Measurements from ENCODE around the gene MX2. TPM values are rescaled to one million over a fixed set of nuclear protein-coding genes. Genes with fewer than 3 reads are reported as not detected.

The MX2 gene
- total and polyA plus RNA-seq, 10 of the 15 experiments (the other 5 are each of a cell fraction or from before 2014, with no cell fraction given) = 10.5 to 167 (median 46.1) TPM

DNA sequence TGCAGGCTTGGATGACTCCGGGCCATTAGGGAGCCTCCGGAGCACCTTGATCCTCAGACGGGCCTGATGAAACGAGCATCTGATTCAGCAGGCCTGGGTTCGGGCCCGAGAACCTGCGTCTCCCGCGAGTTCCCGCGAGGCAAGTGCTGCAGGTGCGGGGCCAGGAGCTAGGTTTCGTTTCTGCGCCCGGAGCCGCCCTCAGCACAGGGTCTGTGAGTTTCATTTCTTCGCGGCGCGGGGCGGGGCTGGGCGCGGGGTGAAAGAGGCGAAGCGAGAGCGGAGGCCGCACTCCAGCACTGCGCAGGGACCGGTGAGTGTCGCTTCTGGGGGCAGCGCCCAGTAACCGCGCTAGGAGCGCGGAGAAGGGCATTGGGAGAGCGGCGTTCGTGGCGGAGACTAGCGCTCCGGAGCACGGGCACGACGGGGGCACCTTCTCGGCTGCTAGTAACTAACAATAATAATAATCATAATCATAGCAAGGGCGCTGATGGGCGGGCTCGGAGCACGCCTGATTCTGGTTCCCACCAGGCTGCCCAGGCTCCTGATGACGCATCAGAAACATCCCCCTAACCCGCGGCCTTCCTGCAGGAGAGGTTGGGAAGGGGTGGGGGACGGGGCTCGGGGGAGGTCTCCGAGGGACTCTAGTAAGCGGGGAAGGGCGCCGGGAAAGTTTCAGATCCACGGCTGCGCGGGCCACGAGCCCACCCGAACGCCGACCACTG lies 64.3 kb downstream of the MX2 start, which contains the start of gene MX1 (continued):
- TF ChIP-seq RAD21 (IDR thresholded peaks at IDR 0.05; ENCODE audit: insufficient read depth, low read depth, low read length) (no peak), POU2F2 (IDR thresholded peaks at IDR 0.05; ENCODE audit: borderline replicate concordance, low read depth, low read length) (peak; percentile 87), LARP7 (IDR thresholded peaks at IDR 0.05) (no peak), SMARCA5 (IDR thresholded peaks at IDR 0.05) (no peak), TARDBP (IDR thresholded peaks at IDR 0.05; ENCODE audit: borderline replicate concordance) (0 out of 2 replicates have a peak, but pooled peaks have one; percentile 58), EED (IDR thresholded peaks at IDR 0.05; ENCODE audit: low read depth) (peak; percentile 29; the same call in 1 of the 2 replicates), ZBED1 (IDR thresholded peaks at IDR 0.05; ENCODE audit: borderline replicate concordance) (no peak), SMAD1 (IDR thresholded peaks at IDR 0.05; ENCODE audit: low read depth, partially characterized antibody) (peak; percentile 40), SPI1 (IDR thresholded peaks at IDR 0.05; ENCODE audit: borderline replicate concordance, insufficient read depth, low read depth, low read length) (no peak), NFXL1 (IDR thresholded peaks at IDR 0.05; ENCODE audit: borderline replicate concordance) (no peak), KAT2A (conservative IDR thresholded peaks at IDR 0.05; ENCODE audit: control insufficient read depth, low read depth, low read length) (no peak), TAF1 (IDR thresholded peaks at IDR 0.05; ENCODE audit: borderline replicate concordance, low read depth, low read length) (peak; percentile 100), EGR1 (IDR thresholded peaks at IDR 0.05; ENCODE audit: borderline replicate concordance in 1 of 2, low read depth in 2 of 2, low read length in 2 of 2) (no peak), CEBPB (IDR thresholded peaks at IDR 0.05; ENCODE audit: borderline replicate concordance in 1 of 2, low read depth in 2 of 2, low read length in 2 of 2) (no peak), STAT1 (conservative IDR thresholded peaks at IDR 0.05) (peak; percentile 100), ZSCAN29 (IDR thresholded peaks at IDR 0.05) (no peak), CHD1 (IDR thresholded peaks at IDR 0.05; ENCODE audit: low read depth, low read length) (peak; percentile 55; the same call in 1 of the 2 replicates), STAT3 (IDR thresholded peaks at IDR 0.05; ENCODE audit: low read depth, low read length) (no peak), ASH2L (IDR thresholded peaks at IDR 0.05; ENCODE audit: borderline replicate concordance, low read depth) (no peak)
- TF ChIP-seq, protein P1, sequence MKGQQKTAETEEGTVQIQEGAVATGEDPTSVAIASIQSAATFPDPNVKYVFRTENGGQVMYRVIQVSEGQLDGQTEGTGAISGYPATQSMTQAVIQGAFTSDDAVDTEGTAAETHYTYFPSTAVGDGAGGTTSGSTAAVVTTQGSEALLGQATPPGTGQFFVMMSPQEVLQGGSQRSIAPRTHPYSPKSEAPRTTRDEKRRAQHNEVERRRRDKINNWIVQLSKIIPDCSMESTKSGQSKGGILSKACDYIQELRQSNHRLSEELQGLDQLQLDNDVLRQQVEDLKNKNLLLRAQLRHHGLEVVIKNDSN (IDR thresholded peaks at IDR 0.05; ENCODE audit: borderline replicate concordance, extremely low read length, insufficient read depth, low read depth, low read length) = no peak
- TF ChIP-seq, protein P2, sequence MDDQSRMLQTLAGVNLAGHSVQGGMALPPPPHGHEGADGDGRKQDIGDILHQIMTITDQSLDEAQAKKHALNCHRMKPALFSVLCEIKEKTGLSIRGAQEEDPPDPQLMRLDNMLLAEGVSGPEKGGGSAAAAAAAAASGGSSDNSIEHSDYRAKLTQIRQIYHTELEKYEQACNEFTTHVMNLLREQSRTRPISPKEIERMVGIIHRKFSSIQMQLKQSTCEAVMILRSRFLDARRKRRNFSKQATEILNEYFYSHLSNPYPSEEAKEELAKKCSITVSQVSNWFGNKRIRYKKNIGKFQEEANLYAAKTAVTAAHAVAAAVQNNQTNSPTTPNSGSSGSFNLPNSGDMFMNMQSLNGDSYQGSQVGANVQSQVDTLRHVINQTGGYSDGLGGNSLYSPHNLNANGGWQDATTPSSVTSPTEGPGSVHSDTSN (IDR thresholded peaks at IDR 0.05; ENCODE audit: insufficient replicate concordance, low read depth, low read length) = no peak
- TF ChIP-seq, protein P3, sequence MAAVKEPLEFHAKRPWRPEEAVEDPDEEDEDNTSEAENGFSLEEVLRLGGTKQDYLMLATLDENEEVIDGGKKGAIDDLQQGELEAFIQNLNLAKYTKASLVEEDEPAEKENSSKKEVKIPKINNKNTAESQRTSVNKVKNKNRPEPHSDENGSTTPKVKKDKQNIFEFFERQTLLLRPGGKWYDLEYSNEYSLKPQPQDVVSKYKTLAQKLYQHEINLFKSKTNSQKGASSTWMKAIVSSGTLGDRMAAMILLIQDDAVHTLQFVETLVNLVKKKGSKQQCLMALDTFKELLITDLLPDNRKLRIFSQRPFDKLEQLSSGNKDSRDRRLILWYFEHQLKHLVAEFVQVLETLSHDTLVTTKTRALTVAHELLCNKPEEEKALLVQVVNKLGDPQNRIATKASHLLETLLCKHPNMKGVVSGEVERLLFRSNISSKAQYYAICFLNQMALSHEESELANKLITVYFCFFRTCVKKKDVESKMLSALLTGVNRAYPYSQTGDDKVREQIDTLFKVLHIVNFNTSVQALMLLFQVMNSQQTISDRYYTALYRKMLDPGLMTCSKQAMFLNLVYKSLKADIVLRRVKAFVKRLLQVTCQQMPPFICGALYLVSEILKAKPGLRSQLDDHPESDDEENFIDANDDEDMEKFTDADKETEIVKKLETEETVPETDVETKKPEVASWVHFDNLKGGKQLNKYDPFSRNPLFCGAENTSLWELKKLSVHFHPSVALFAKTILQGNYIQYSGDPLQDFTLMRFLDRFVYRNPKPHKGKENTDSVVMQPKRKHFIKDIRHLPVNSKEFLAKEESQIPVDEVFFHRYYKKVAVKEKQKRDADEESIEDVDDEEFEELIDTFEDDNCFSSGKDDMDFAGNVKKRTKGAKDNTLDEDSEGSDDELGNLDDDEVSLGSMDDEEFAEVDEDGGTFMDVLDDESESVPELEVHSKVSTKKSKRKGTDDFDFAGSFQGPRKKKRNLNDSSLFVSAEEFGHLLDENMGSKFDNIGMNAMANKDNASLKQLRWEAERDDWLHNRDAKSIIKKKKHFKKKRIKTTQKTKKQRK (IDR thresholded peaks at IDR 0.05; ENCODE audit: low read depth, low read length) = no peak
- TF ChIP-seq, protein P4, sequence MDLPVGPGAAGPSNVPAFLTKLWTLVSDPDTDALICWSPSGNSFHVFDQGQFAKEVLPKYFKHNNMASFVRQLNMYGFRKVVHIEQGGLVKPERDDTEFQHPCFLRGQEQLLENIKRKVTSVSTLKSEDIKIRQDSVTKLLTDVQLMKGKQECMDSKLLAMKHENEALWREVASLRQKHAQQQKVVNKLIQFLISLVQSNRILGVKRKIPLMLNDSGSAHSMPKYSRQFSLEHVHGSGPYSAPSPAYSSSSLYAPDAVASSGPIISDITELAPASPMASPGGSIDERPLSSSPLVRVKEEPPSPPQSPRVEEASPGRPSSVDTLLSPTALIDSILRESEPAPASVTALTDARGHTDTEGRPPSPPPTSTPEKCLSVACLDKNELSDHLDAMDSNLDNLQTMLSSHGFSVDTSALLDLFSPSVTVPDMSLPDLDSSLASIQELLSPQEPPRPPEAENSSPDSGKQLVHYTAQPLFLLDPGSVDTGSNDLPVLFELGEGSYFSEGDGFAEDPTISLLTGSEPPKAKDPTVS (IDR thresholded peaks at IDR 0.05; ENCODE audit: low read depth, low read length) = no peak

Measured in GM12878 (cell line).